HG02610 (cell line): Measurements from ENCODE around the gene COL6A1.

Source experiments
- ATAC-seq: cut with Tn5 transposase; IDR thresholded peaks from one replicate; pipeline ENCODE4 v1.9.1; 2021; ENCODE audit warnings: mild to moderate bottlenecking, moderate library complexity; ENCODE audit not compliant: unreplicated experiment

The COL6A1 gene

DNA sequence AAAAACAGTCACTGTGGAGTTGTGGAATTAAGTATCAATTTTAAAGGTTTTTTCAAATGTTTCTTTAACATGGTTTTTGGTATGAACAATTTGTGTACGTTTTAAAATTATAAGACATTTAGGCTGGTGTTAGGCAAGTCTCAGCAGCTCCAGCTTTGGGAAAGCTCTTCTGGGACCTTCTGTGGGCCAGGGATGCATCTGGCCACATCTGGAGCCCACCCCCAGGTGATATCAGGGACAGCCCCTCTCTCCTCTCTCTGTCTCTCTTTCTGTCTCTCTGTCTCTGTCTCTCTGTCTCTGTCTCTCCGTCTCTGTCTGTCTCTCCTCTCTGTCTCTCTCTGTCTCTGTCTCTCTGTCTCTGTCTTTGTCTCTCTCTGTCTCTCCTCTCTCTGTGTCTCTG, 1.3 kb upstream of the COL6A1 start:
- ATAC-seq = no peak

DNA sequence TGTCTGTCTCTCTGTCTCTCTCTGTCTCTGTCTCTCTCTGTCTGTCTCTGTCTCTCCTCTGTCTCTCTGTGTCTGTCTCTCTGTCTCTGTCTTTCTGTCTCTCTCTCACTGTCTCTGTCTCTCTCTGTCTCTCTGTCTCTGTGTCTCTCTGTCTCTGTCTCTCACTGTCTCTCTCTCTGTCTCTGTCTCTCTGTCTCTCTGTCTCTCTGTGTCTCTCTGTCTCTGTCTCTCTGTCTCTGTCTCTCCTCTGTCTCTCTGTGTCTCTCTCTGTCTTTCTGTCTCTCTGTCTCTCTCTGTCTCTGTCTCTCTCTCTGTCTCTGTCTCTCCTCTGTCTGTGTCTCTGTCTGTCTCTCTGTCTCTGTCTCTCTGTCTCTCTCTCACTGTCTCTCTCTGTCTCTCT, 873 bp upstream of the COL6A1 start:
- no peak for ATAC-seq

DNA sequence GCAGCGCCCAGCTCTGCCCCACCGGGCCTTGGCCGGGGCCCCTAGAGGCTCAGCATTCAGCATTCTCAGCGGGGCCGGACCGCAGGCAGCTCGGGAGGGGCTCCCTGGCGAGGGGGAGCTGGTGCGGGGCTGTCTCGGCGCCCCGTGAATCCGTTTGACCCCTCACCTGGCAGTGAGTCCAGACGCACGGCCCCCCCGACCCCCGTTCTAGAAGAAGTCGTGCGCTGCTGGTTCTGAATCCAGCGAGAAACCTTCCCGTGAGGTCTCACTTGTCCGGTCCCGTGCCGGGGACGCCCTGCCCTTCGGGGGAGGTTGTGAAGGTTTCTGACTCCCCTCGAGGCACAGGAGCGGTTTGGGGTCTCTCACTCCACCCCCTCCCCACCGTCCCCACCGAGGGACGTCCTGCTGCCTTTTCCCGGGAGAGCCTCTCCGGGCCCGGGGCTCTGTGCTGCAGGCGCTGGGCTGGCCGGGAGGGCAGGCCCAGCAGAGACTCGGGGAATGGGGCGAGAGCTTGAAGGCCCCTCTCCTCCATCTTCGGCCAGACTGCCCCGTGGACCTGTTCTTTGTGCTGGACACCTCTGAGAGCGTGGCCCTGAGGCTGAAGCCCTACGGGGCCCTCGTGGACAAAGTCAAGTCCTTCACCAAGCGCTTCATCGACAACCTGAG, 655 bp downstream of the COL6A1 start:
- ATAC-seq = no peak

DNA sequence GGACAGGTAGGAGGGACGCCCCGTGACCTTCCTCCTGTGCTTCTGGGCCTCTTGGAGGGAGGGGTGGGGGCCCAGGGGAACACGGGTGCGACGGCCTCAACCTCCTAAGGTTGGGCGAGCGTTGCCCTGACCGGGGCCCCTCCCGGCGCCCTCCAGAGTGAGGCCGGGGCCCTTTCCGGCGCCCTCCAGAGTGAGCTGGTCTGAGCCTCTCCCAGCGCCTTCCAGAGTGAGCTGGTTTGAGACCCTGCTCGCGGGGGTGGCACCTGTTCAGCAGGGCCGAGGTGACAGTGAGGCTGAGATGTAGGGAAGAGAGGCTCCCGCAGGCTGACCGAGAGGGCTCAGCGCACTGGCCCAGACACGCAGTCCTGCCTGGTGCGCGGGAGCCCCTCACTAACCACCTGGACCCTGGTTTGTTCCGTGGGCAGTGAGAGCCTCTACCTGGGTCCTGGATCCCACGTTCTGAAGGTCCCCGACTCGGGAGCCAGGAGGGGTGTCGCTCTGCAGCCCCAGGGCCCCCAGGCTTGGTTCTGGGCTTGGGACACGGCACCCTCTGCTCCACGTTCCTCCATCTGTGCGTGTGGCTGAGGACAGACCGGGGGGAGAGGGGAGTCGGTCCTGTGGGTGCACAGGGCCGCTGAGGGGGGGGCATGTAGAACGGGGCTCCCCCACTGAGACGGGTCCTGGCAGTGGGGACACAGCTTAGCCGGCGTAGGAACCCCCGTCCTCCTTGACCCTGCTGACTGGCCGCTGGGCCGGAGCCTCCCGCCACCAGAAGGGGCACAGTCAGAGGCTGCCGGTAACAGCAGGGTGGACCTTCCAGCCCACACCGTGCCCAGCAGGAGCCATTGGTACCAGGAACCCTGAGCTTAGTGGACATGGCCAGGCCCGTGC, 1.4 kb downstream of the COL6A1 start:
- no peak for ATAC-seq

DNA sequence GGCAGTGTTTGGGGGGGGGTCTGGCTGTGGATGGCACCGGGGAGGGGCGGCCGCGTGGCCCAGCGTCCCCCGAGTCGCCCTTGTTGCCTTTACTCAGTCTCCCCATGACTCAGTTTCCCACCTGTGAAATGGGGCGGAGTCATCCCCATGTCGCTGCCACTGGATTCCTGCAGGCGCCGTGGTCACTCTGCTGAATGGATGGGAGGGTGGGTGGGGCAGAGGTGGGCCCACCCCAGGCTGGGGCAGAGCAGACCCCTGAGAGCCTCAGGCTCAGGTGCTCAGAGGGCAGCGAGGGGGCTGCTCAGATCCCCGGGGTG, 2.0 kb downstream of the COL6A1 start:
- ATAC-seq = no peak

DNA sequence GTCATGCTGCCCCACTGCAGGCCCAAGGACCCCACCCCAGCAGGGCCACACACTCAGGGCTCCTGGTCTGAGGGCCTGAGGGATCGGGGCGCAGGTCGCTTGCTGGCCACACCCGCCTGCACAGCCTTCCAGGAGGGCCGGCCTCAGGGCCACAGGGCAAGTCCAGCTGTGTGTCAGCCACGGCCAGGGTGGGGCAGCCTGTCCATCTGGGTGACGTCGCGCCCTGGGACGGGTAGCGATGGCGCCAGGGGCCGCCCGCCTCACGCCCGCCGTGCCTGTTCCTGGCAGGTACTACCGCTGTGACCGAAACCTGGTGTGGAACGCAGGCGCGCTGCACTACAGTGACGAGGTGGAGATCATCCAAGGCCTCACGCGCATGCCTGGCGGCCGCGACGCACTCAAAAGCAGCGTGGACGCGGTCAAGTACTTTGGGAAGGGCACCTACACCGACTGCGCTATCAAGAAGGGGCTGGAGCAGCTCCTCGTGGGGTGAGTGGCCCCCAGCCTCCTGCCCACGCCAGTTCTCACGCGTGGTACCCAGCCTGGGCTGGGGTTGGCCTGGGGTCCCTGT, 2.5 kb downstream of the COL6A1 start:
- ATAC-seq = no peak

DNA sequence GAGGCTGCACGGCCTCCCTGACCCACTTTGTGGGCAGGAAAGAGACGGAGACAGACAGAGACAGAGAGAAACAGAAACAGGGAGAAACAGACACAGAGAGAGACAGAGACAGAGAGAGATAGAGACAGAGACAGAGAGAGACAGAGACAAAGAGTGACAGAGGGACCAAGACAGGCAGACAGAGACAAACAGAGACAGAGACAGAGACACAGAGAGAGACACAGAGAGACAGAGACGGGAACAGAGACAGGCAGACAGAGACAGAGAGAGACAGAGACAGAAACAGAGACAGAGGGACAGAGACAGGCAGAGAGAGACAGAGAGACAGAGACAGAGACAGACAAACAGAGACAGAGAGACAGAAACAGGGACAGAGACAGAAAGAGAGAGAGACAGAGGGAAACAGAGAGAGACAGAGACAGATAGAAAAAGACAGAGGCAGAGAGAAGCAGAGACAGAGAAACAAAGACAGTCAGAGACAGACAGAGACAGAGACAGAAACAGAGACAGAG, 3.1 kb downstream of the COL6A1 start:
- no peak for ATAC-seq

DNA sequence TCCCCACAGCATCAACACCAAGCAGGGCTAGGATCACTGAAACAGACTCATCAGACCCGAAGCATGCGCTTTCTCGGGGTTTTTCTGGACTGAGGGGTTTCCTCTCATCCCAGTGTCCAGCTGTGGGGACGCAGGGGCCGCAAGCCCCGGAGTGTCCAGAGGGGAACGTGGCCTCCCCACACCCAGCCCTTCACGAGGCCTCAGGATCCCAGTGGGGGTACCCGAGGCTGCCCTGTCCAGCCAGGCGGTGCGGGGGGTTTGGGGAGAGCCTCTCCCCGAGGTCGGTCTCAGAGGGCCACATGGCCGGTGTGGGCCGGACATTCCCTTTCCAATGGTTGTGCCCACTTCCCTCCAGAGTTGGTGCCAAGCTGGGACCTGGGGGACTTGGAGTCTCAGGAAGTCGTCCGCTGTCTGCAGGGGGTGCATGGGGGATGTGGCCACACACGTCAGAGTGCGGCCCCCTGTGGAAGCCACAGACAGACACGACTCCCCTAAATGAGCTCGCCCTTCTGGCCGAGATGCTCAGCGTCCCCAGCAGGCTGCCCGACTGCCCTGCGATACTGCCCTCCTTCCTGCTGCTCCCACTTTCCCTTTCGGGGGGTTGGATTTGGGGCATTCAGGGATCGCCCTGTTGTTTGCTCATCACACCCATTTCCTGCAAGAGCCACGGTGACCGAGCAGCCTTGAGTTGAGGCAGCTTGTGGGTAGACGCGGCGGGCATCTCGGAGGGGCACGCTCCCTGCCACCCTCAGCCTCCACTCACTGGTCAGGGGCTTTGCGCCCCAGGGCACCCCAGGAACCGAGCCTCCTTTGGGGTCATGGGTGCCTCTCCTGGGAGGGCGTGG, 4.1 kb downstream of the COL6A1 start:
- ATAC-seq = no peak

DNA sequence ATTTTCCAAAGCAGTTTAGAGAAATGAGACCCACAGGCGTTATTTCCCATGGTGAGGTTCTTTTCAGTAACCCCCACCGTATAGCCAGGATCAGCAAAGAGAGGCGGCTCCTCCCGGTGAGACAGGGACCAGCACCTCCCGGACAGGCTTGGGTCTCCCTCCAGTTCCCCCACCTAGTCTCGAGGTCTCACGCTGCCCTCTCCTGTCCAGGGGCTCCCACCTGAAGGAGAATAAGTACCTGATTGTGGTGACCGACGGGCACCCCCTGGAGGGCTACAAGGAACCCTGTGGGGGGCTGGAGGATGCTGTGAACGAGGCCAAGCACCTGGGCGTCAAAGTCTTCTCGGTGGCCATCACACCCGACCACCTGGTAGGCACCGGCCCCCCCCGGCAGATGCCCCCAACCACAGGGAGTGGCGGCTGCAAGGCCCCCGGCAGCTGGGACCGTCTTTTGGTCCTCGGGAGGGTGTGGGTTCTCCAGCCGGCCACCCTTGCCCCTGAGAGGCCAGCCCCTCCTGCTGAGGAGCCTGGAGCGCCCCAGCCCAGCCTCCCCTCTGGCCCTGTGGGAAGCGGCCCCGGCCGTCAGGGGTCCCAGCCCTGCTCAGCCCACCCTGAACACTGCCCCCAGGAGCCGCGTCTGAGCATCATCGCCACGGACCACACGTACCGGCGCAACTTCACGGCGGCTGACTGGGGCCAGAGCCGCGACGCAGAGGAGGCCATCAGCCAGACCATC, 4.9 kb downstream of the COL6A1 start:
- ATAC-seq = no peak

DNA sequence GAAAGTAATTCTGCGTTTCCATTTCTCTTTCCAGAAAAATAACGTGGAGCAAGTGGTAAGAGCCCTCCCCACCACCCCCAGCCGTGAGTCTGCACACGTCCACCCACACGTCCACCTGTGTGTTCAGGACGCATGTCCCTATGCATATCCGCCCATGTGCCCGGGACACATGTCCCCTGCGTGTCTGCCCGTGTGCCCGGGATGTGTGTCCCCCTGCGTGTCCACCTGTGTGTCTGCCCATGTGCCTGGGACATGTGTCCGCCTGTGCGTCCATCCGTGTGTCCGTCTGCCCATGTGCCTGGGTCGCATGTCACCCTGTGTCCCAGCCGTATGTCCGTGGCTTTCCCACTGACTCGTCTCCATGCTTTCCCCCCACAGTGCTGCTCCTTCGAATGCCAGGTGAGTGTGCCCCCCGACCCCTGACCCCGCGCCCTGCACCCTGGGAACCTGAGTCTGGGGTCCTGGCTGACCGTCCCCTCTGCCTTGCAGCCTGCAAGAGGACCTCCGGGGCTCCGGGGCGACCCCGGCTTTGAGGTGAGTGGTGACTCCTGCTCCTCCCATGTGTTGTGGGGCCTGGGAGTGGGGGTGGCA, 5.6 kb downstream of the COL6A1 start:
- ATAC-seq = no peak

DNA sequence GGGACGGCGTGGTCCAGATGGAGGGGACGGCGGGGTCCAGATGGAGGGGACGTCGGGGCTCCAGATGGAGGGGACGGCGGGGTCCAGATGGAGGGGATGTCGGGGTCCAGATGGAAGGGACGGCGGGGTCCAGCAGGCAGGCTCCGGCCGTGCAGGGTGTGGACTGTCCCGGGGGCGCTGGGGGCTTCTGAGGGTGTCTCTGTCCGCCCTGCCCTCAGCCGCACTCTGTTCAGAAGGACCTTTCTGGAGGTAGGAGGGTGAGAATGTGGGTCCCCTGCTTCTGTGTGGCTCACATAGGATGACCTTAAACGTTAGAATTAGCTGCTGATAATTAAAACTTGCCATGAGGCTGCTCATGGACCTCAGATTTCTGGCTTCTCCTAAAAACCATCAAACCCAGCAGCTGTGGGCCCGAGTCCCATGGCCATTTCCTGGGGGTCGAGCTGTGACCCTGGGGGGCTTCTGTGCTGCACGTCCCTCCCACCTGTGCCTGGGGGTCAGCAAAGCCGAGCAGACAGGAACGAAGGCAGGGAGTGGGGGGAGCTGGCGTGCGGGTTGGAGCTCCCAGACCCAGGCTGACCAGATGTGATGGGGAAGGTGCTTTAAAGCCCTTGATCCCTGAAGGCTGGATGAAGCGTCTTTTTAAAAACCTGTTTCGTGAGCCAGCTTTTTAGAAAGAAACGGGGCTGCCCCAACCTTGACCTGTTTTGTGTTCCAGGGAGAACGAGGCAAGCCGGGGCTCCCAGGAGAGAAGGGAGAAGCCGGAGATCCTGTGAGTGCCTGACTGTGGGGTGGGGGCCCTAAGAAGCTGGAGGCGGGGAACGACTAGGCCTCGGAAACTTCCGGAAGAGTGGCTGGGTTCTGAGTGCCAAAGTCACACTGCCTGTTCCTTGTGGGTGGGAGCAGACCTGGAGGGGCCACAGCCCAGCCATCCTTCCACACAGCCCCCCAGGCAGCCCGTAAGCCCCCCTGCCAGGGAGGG, 7.1 kb downstream of the COL6A1 start:
- no peak for ATAC-seq

DNA sequence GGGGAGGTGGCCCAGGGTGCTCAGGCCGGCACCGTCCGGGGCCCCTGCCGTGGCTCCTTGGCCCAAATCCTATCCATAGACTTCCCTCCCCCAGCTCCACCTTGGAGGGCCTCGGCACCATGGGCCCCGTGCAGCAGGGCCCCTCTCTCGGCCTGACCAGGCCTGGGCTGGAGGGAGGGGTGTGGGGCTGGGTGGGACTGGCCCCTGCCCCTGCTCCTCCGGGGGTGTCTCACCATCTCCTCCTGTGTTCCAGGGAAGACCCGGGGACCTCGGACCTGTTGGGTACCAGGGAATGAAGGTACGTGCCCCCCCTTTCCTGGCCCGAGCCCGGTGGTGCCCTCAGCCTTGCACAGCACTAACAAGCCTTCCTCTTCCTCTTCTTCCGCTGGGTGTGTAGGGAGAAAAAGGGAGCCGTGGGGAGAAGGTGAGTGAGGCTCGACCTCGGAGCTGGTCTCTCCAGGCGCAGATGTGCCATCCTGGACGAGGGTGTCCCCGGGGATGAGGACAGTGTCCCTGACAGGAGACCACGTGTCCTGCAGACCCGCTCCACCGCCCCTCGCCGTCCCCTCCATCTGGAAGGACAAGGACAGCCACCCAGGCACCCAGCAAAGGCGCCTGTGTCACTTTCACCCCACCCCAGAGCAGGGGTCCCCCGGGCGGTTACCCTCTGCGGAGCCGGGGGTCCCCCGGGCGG, 7.9 kb downstream of the COL6A1 start:
- ATAC-seq = no peak

DNA sequence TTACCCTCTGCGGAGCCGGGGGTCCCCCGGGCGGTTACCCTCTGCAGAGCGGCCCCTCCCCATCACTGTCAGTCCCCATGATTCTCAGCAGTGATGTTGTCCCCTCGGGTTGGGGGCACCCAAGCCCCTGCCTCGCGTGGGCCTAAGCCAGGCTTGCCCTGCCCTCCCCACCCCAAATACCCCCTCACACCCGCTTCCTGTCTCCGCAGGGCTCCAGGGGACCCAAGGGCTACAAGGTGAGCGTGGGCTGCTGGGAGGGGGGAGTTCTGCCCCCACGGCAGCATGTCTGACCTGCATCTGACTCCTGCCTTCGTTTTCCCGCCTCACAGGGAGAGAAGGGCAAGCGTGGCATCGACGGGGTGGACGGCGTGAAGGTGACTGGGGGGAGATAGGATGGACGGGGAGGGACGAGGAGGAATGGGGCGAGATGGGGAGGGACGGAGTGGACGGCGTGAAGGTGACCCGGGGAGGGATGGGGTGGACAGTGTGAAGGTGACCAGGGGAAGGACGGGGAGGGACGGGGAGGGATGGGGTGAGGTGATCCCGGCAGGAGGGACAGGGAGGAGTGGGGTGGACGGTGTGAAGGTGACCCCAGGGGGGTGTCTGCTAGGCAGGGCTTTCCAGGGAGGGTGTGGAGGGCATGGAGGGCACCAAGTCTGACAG, 8.6 kb downstream of the COL6A1 start:
- no peak for ATAC-seq

DNA sequence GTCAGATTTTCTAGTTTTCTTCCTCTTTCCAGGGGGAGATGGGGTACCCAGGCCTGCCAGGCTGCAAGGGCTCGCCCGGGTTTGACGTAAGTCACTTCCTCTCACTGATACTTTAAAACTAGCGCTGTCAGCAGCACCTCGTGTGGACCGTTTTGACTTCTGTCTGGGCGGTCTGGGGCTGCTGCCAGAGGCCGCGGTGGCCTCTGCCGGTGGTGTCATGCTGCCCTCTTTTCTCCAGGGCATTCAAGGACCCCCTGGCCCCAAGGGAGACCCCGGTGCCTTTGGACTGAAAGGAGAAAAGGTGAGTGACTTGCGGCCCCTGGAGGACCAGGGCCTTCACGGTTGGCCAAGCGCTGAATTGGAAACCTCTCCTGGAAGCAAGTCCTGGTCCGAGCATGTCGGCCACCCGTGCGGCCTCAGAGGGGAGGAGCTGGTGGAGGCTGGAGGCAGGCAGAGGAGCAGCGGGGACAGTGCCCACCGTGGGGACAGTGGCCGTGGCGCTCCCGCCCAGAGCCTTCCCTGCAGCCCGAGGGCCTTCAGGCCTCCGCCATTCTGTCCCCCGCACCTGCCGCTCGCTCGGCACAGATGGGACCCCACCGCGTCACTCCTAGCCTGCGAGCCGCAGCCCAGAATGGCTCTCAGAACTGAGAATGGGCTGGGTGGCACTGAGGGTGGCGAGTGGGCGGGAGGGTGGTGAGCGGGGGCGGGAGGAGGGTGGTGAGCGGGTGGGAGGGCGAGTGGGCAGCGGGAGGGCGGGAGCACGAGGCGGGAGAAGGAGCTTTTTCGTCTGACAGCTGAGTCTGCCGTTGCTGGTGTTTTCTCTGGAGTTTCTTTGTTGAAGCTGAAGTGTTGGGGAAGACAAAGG, 9.4 kb downstream of the COL6A1 start:
- ATAC-seq = no peak

DNA sequence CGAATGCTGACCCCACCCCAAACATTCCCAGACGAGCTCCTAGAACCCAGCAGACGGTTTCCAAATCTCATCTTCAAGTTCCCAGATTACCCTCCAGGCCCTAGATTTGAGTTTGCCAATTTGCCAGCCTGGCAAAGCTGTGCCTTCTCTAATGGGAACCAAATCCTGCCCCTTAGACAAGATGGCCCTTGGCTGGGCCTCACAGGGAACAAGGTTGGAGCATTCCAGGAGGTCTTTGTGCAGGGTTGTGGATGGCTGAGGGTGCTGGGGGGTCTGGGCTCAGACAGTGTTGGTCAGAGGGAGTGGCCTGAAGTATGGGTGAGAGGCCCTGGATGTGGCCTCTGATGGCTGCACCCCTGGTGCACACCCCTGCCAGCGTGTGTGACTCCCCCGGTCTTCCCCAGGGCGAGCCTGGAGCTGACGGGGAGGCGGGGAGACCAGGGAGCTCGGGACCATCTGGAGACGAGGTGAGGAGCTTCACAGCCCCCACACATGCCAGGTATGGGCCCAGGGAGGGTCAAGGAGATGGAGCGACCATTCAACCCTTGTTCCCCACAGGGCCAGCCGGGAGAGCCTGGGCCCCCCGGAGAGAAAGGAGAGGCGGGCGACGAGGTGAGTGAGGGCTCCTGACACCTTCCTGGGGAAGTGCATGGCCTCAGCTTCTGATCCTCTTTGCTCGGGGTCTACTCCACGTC, 10.2 kb downstream of the COL6A1 start:
- ATAC-seq = no peak
